ENCODE measurements around the gene DCUN1D1.

The DCUN1D1 gene

DNA sequence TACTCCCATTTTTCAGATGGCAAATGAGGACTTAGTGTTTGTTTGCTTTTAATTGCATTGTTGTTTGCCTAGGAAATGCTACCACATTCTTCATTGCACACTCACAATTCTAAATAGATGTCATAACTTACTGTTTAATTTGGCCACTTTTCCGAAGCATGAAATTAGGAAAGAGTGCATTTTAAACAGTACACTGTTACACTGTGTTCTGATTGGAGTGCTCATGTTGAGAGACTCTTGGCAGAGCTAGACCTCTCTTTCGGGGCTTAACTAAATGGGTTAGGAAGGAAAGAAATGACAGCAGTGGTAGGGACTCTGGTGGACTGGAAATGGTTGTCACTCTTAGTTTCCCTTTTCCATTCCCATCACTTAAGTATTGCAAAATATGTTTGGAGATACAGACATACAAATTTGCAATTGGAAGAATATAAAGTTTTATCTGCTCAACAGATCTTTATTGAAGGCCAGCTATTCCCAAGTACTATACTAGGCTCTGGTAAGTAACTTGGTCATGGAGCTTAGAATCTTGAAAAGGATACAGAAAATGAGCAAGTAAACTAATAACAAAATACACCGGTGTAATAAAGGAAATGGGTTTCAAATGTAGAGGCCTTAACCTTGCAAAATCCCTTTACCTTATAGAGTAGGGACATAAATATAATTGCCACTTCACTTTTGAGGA, 90.2 kb downstream of the DCUN1D1 start:
- DNase-seq = no peak
